HEK293 (cell line): ENCODE results near the gene TMF1.

Experiments
- CTCF ChIA-PET: fragments of 350-600 bp; formaldehyde crosslinking; extraction: SDS; loops from one replicate; lab custom pipeline; 2021; ENCODE audit warnings: antibody characterized with exemption; lab: Yijun Ruan, JAX
- POLR2A ChIA-PET: fragments of 300-600 bp; formaldehyde crosslinking; extraction: SDS; loops from one replicate; lab custom pipeline; 2020; ENCODE audit warnings: antibody characterized with exemption, inconsistent platforms; lab: Yijun Ruan, JAX
- H3K27ac ChIP-seq: fragments of 200-500 bp; sonication (Bioruptor generic); 2 replicates; pipeline ENCODE4 v1.5.1; 2014; ENCODE audit warnings: low read depth, low read length, control low read depth, inconsistent platforms; ENCODE audit errors: extremely low read depth
- H3K36me3 ChIP-seq, 2 experiments: fragments of 200-500 bp in 1 of 2; sonication (Bioruptor generic) in 1 of 2; 1 replicate in 1 of 2; 2 replicates in 1 of 2; pipeline ENCODE4 v1.5.1; 2014 to 2017; ENCODE audit warnings: inconsistent platforms in 2 of 2, low read length in 2 of 2; ENCODE audit not compliant: control insufficient read depth in 2 of 2, insufficient read depth in 1 of 2
- H3K4me1 ChIP-seq: fragments of 200-500 bp; sonication (Bioruptor generic); 2 replicates; pipeline ENCODE4 v1.5.1; 2014; ENCODE audit warnings: mild to moderate bottlenecking, low read length, inconsistent platforms; ENCODE audit not compliant: control insufficient read depth, insufficient read depth
- H3K4me3 ChIP-seq: 2 replicates; pipeline ENCODE4 v1.5.1; 2011; ENCODE audit warnings: low read depth, mild to moderate bottlenecking, control low read depth, low read length, moderate library complexity
- H3K9me3 ChIP-seq: fragments of 200-500 bp; sonication (Bioruptor generic); 2 replicates; pipeline ENCODE4 v1.5.1; 2014; ENCODE audit warnings: low read depth, low read length, inconsistent platforms; ENCODE audit not compliant: control insufficient read depth, insufficient read depth
- HOXA7 ChIP-seq: sonication (generic); formaldehyde crosslinking; IDR thresholded peaks from 2 replicates; pipeline ENCODE4 v1.8.1; 2022; ENCODE audit warnings: missing genetic modification reagents, borderline replicate concordance
- SALL2 ChIP-seq: fragments of 450-650 bp; formaldehyde crosslinking; IDR thresholded peaks from 2 replicates; pipeline ENCODE4 v1.5.0; 2017; ENCODE audit warnings: missing biosample characterization, mild to moderate bottlenecking, missing genetic modification characterization, borderline replicate concordance
- ZEB2 ChIP-seq: fragments of 450-650 bp; formaldehyde crosslinking; IDR thresholded peaks from 2 replicates; pipeline ENCODE4 v1.5.1; 2016; ENCODE audit warnings: missing biosample characterization, missing genetic modification characterization
- ZNF121 ChIP-seq: fragments of 450-650 bp; formaldehyde crosslinking; IDR thresholded peaks from 2 replicates; pipeline ENCODE4 v1.5.1; 2016; ENCODE audit warnings: missing biosample characterization, missing genetic modification characterization
- ZNF157 ChIP-seq: fragments of 450-650 bp; formaldehyde crosslinking; IDR thresholded peaks from 2 replicates; pipeline ENCODE4 v1.5.1; 2016; ENCODE audit warnings: missing biosample characterization, missing genetic modification characterization
- ZNF202 ChIP-seq: fragments of 450-650 bp; formaldehyde crosslinking; IDR thresholded peaks from 2 replicates; pipeline ENCODE4 v1.5.1; 2016; ENCODE audit warnings: missing biosample characterization, missing genetic modification characterization, borderline replicate concordance
- ZNF571 ChIP-seq: fragments of 450-650 bp; formaldehyde crosslinking; IDR thresholded peaks from 2 replicates; pipeline ENCODE4 v1.5.0; 2017; ENCODE audit warnings: missing biosample characterization, missing genetic modification characterization
- ZNF596 ChIP-seq: fragments of 450-650 bp; IDR thresholded peaks from 2 replicates; pipeline ENCODE4 v1.5.0; 2018; ENCODE audit warnings: missing biosample characterization, mild to moderate bottlenecking, missing genetic modification characterization, moderate library complexity
- ZNF660 ChIP-seq: fragments of 450-650 bp; IDR thresholded peaks from 2 replicates; pipeline ENCODE4 v1.5.1; 2018; ENCODE audit warnings: missing biosample characterization, mild to moderate bottlenecking, missing genetic modification characterization
- ZSCAN16 ChIP-seq: fragments of 450-650 bp; formaldehyde crosslinking; IDR thresholded peaks from 2 replicates; pipeline ENCODE4 v1.5.1; 2016; ENCODE audit warnings: missing biosample characterization, missing genetic modification characterization
- TF ChIP-seq, protein P1 (sequence below): fragments of 450-650 bp; formaldehyde crosslinking; IDR thresholded peaks from 2 replicates; pipeline ENCODE4 v1.5.1; 2017; ENCODE audit warnings: missing biosample characterization, mild to moderate bottlenecking, missing genetic modification characterization, moderate library complexity
- TF ChIP-seq, protein P2 (sequence below): fragments of 450-650 bp; formaldehyde crosslinking; IDR thresholded peaks from 2 replicates; pipeline ENCODE4 v1.5.1; 2016; ENCODE audit warnings: missing biosample characterization, missing genetic modification characterization
- TF ChIP-seq, protein P3 (sequence below): fragments of 450-650 bp; formaldehyde crosslinking; IDR thresholded peaks from 2 replicates; pipeline ENCODE4 v1.5.1; 2016; ENCODE audit warnings: missing biosample characterization, missing genetic modification characterization
- TF ChIP-seq, protein P4 (sequence below): fragments of 450-650 bp; formaldehyde crosslinking; IDR thresholded peaks from 2 replicates; pipeline ENCODE4 v1.5.1; 2016; ENCODE audit warnings: missing biosample characterization, missing genetic modification characterization
- TF ChIP-seq, protein P5 (sequence below): fragments of 450-650 bp; formaldehyde crosslinking; IDR thresholded peaks from 2 replicates; pipeline ENCODE4 v1.5.1; 2016; ENCODE audit warnings: missing biosample characterization, missing genetic modification characterization
- TF ChIP-seq, protein P6 (sequence below): fragments of 450-650 bp; formaldehyde crosslinking; IDR thresholded peaks from 2 replicates; pipeline ENCODE4 v1.5.1; 2017; ENCODE audit warnings: missing biosample characterization, missing genetic modification characterization
- TF ChIP-seq, protein P7 (sequence below): fragments of 450-650 bp; formaldehyde crosslinking; IDR thresholded peaks from 2 replicates; pipeline ENCODE4 v1.5.1; 2016; ENCODE audit warnings: missing biosample characterization, missing genetic modification characterization

TMF1 gene

DNA sequence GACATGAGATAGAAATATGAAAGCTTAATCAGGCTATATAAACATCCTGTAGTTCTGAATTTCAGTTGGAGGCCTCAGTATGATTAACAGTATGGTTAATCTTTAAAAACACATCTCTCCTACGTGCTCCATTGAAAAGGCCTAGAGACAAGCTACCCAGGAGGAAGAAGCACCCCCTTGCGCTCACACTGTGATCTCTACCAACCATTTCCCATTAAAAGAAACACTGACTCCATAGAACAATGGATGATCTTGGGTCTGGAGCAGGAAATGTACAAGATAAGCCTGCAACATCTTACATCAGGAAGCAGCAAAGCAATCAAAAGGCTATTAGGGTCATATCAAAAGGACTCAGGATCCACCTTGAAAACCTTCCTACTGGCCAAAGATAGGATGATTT is 35.2 kb downstream of the TMF1 start (continued):
- TF ChIP-seq, protein P1, sequence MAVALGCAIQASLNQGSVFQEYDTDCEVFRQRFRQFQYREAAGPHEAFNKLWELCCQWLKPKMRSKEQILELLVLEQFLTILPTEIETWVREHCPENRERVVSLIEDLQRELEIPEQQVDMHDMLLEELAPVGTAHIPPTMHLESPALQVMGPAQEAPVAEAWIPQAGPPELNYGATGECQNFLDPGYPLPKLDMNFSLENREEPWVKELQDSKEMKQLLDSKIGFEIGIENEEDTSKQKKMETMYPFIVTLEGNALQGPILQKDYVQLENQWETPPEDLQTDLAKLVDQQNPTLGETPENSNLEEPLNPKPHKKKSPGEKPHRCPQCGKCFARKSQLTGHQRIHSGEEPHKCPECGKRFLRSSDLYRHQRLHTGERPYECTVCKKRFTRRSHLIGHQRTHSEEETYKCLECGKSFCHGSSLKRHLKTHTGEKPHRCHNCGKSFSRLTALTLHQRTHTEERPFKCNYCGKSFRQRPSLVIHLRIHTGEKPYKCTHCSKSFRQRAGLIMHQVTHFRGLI: no peak
- TF ChIP-seq ZNF202 (tag by site-specific recombination) (no peak), ZNF596 (no peak)

DNA sequence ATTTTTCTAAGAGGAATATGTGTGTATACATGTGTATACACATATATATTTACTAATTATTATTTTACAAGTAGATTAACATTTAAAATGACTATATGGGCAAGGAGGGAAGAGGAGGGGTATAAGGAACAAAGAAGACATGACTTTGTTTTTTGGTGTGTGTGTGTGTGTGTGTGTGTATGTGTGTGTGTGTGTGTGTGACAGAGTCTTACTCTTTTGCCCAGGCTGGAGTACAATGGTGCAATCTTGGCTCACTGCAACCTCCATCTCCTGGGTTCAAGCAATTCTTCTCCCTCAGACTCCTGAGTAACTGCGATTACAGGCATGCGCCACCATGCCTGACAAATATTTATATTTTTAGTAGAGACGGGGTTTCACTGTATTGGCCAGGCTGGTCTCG is 36.0 kb downstream of the TMF1 start:
- POLR2A ChIA-PET: no interaction called here
- H3K27ac ChIP-seq: no peak overlapping the region
- TF ChIP-seq, protein P2, sequence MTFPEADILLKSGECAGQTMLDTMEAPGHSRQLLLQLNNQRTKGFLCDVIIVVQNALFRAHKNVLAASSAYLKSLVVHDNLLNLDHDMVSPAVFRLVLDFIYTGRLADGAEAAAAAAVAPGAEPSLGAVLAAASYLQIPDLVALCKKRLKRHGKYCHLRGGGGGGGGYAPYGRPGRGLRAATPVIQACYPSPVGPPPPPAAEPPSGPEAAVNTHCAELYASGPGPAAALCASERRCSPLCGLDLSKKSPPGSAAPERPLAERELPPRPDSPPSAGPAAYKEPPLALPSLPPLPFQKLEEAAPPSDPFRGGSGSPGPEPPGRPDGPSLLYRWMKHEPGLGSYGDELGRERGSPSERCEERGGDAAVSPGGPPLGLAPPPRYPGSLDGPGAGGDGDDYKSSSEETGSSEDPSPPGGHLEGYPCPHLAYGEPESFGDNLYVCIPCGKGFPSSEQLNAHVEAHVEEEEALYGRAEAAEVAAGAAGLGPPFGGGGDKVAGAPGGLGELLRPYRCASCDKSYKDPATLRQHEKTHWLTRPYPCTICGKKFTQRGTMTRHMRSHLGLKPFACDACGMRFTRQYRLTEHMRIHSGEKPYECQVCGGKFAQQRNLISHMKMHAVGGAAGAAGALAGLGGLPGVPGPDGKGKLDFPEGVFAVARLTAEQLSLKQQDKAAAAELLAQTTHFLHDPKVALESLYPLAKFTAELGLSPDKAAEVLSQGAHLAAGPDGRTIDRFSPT (tag by site-specific recombination): no peak
- TF ChIP-seq, protein P3, sequence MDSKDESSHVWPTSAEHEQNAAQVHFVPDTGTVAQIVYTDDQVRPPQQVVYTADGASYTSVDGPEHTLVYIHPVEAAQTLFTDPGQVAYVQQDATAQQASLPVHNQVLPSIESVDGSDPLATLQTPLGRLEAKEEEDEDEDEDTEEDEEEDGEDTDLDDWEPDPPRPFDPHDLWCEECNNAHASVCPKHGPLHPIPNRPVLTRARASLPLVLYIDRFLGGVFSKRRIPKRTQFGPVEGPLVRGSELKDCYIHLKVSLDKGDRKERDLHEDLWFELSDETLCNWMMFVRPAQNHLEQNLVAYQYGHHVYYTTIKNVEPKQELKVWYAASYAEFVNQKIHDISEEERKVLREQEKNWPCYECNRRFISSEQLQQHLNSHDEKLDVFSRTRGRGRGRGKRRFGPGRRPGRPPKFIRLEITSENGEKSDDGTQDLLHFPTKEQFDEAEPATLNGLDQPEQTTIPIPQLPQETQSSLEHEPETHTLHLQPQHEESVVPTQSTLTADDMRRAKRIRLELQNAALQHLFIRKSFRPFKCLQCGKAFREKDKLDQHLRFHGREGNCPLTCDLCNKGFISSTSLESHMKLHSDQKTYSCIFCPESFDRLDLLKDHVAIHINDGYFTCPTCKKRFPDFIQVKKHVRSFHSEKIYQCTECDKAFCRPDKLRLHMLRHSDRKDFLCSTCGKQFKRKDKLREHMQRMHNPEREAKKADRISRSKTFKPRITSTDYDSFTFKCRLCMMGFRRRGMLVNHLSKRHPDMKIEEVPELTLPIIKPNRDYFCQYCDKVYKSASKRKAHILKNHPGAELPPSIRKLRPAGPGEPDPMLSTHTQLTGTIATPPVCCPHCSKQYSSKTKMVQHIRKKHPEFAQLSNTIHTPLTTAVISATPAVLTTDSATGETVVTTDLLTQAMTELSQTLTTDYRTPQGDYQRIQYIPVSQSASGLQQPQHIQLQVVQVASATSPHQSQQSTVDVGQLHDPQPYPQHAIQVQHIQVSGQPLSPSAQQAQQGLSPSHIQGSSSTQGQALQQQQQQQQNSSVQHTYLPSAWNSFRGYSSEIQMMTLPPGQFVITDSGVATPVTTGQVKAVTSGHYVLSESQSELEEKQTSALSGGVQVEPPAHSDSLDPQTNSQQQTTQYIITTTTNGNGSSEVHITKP (tag by site-specific recombination): no peak
- TF ChIP-seq, protein P4, sequence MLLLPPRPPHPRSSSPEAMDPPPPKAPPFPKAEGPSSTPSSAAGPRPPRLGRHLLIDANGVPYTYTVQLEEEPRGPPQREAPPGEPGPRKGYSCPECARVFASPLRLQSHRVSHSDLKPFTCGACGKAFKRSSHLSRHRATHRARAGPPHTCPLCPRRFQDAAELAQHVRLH: no peak
- TF ChIP-seq, protein P5, sequence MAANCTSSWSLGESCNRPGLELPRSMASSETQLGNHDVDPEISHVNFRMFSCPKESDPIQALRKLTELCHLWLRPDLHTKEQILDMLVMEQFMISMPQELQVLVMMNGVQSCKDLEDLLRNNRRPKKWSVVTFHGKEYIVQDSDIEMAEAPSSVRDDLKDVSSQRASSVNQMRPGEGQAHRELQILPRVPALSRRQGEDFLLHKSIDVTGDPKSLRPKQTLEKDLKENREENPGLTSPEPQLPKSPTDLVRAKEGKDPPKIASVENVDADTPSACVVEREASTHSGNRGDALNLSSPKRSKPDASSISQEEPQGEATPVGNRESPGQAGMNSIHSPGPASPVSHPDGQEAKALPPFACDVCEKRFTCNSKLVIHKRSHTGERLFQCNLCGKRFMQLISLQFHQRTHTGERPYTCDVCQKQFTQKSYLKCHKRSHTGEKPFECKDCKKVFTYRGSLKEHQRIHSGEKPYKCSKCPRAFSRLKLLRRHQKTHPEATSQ (tag by site-specific recombination): no peak
- TF ChIP-seq, protein P6, sequence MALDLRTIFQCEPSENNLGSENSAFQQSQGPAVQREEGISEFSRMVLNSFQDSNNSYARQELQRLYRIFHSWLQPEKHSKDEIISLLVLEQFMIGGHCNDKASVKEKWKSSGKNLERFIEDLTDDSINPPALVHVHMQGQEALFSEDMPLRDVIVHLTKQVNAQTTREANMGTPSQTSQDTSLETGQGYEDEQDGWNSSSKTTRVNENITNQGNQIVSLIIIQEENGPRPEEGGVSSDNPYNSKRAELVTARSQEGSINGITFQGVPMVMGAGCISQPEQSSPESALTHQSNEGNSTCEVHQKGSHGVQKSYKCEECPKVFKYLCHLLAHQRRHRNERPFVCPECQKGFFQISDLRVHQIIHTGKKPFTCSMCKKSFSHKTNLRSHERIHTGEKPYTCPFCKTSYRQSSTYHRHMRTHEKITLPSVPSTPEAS (tag by site-specific recombination): peak; percentile 68
- no peak for TF ChIP-seq HOXA7
- no peak for TF ChIP-seq ZNF660 (tag by site-specific recombination)
- TF ChIP-seq ZNF157 (tag by site-specific recombination): no peak
- 0 out of 2 replicates have a peak, but pooled peaks have one; percentile 36 for TF ChIP-seq ZNF121 (tag by site-specific recombination)
- no peak for TF ChIP-seq SALL2 (tag by site-specific recombination)
- TF ChIP-seq ZSCAN16: no peak
- TF ChIP-seq, protein P7, sequence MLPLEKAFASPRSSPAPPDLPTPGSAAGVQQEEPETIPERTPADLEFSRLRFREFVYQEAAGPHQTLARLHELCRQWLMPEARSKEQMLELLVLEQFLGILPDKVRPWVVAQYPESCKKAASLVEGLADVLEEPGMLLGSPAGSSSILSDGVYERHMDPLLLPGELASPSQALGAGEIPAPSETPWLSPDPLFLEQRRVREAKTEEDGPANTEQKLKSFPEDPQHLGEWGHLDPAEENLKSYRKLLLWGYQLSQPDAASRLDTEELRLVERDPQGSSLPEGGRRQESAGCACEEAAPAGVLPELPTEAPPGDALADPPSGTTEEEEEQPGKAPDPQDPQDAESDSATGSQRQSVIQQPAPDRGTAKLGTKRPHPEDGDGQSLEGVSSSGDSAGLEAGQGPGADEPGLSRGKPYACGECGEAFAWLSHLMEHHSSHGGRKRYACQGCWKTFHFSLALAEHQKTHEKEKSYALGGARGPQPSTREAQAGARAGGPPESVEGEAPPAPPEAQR (tag by site-specific recombination): no peak
- no peak for TF ChIP-seq ZEB2 (tag by site-specific recombination)
- no peak for TF ChIP-seq ZNF571 (tag by site-specific recombination)
- TF ChIP-seq, all 188 proteins: peak for 2
- H3K9me3 ChIP-seq: no peaks in the 10 kb centered on the region
- no peak overlapping the region for H3K4me3 ChIP-seq
- H3K36me3 ChIP-seq: peaks cover 0 to 21% of the 10 kb centered on the region in 2 experiments; a peak in 2 of 3 replicates
- no peaks in the 10 kb centered on the region for H3K4me1 ChIP-seq
- CTCF ChIA-PET: no interaction called here
